Measurements from ENCODE around the gene PAXX.

PAXX gene

DNA sequence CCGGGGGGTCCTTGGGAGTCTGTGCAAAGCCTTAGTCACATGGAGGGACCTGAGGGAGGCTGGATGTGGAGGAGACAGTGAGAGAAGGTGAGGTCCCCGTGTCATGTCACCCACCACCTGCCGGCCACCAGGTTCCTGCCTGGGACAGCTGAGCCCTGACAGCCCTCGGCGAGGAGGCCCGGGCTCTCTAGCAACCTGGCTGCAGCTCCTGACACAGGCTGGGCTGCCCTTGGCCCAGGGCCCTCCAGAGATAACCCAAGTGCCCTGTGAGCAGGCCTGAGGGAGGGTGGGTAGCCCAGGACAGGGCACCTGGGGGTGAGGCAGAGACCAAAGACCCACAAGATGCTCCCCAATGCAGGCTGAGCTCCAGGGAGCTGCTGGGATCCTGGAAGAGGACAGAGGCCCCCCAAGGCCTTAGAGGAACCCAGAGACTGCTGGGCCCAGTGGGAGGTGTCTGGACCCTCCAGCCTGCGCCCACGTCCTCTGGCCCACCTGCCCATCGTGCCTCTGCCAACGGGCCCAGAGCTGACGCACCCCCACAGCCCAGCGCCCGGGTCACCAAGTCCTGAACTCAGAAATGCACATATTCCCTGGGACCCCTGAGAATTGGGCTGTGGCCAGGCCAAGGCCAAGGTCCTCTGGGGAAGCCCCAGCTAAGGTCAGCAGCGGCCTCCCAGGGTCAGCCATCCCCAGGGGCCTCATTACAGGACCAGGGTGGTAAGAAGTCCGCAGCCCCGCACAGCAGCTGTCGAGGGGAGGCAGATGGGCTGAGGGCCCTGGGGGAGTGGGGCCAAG is 23.7 kb upstream of the PAXX start:
- no peak for DNase-seq

DNA sequence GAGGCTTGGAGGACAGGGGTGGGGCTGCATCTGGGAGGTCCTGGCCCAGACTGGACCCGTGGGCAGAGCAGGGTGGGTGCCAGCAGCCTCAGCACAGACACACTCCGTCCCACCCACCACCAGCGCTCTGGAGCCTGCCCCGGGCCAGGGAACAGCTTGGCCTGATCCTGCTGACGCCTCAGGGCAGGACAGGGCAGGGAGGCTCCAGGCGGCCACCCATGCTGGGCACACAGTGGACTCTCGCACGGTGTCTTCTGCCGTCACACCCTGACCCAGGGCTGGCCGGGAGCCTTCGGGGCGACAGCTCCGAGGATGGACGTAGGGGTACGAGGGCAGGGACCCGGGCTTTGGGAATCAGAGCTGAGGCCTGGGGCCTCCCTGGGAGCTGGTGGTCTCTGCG is 23.1 kb upstream of the PAXX start:
- DNase-seq, result no peak

DNA sequence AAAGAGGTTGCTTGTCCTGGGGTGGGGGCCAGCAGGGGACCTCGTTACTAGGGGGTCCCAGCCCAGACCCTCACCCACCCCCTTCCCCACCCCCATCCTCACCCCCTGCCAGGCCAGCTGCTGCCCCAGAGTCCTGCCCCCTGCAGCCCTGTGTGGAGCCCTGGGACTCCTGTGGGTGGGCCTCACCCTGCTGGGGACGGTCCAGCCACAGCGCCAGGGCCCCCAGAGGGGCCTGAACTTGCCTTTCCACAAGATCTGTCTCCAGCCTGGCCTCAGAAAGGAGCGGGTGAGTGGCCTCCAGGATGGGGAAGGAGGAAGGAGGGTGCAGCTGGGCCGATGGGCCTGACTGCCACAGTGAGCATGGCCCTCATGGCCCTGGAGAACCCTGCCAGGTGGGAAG is 22.4 kb upstream of the PAXX start:
- no peak for DNase-seq

DNA sequence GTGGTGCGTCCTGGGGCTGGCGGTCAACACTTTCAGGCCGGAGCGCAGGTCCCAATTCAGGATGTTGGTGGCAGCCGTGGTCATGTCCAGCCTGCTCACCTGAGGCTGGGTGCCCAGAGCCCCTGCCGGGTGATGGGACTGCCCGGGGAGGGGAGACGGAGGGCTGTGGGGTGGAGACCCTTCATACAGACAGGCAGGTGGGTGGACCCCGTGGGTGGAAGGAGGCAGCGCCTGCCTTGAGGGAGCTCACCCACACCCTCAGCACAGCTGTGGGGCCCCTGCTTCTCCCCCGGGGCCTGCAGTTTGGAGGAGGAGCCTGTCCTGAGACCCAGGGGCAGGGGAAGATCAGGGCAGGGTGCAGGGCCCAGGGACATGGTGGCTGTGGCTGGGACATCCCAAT is 21.9 kb upstream of the PAXX start:
- no peak for DNase-seq

DNA sequence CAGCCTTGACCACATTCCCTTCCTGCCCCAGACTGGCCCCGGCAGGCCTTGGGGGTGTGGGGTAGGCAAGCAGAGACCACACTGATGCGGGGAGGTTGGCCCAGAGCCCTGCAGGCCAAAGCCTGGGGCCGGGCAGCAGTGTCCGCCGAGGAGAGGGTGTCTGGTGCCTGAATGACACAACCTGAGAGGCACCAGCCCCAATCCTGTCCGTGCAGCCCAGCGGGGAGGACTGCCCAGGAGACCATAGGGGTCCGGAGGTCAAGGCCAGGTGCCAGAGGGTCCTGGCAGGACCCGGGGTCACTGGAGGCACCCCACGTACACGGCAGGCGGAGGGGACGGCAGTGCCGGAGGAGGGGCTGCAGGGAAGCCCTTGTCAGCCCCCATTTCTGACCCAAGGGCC is 20.5 kb upstream of the PAXX start:
- no peak for DNase-seq

DNA sequence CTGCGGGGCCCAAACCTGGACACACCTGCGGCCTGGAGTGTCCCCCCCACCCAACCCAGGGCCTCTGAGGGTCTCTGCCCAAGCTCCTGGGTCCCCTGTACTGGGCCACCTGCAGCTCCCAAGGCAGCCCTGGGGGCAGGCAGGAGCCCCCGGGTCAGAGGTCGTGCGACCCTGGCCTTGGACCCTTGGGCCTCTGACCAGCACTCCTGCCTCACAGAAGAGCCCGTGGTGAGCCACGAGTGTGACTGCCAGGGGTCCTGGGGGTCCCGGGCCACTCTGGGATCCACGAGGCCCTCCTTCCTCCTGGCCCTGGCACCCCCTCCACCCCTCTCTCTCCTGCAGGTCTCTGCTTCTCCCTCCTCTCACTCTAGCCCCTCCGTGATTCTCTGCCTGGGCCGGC is 19.9 kb upstream of the PAXX start:
- no peak for DNase-seq

DNA sequence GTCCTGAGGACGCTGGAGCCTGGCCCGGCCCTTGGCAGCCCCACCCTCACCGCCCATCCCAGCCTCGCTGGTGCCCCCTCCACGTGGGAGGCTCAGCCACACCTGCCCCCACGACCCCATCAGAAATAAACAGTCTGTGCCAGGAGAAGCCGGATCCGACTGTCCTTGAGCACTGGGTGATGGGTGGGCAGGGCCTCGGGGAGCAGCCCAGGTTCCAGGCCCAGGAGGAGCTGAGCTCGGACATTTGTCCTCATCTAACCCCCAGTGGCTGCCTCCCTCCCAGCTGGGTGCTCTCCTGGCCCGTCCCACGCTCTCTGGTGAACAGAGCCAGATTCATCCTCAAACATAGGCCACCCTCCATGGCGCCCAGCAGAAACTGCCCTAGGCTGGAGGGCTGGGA is 19.5 kb upstream of the PAXX start:
- no peak for DNase-seq

DNA sequence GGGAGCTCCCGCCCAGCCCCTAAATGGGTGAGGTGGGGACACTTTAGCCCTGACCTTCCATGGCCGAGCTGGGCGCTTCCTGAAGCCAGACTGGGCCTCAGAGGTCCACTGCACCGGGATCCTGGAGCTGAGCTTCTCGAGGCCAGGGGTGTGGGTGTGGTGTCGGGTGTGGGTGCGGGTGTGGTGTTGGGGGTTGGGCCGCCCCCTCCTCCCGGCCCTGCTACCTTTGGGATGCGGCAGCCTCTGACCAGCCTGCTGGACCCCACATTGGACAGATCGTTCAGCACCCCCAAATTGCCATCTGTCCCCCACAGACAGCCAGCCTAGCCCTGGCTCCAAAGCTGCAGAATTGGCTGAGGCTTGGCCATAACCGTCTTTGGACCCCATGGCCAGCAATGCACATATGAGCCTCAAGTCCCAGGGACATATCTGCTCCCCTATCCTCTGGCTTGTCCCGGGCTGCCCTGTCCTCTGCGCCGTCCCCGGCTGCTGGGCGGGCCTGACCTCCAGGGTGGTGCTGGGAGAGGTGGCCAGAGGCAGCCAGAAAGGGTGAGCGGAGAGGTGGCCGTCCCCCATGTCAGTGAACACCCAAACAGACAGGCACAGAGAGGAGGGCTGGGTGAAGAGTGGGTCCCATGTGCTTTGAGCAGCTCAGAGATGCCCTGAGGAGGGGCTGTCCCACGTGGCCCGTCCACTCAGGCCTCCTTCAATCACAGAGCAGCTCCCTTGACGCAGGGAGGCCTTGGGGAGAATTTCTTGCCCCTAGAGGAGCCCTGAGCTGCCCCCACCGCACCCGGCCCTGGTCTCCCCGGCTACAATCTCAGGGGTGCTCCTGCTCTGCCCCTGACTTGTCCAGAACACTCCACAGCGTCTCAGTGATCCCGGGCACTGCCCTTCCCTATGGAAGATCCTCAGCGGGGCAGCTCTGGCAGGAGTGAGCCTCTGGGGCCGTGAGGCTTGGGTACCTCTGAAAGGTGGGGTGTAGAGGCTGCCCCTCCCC is 18.3 kb upstream of the PAXX start:
- DNase-seq, result no peak

DNA sequence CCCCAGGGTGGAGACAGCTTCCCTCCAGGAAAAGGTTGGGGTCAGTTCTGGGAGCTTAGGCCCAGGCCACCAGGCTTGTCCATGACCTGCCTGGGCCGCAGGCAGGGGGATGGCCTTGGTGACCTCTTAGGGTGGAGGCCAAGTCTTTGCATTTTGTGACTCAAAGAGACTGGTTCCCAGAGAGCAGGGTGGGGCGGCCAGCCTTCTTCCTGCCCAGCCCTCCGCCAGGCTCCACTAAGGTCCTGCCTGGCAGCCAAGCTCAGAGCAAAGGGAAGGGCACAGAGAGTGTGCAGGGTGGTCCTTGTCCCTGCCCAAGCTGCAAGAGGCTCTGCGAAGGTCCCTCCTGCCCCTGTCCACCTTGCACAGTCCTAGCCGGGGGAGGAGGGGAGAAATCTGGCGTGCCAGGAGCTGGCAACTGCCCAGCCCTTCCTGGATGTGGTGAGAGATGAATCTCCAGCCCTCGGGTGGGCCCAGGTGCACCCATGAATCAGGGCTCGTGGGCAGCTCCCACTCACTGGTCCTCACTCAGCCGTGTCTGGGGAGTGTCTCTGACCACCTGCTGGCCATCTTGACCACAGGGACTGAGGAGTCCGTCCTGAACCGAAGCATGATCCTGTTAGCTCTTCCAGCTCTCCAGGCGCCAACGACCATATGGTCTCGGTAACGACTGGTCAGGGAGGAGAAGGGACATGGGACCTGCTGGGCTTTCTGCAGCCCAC is 17.2 kb upstream of the PAXX start:
- no peak for DNase-seq

DNA sequence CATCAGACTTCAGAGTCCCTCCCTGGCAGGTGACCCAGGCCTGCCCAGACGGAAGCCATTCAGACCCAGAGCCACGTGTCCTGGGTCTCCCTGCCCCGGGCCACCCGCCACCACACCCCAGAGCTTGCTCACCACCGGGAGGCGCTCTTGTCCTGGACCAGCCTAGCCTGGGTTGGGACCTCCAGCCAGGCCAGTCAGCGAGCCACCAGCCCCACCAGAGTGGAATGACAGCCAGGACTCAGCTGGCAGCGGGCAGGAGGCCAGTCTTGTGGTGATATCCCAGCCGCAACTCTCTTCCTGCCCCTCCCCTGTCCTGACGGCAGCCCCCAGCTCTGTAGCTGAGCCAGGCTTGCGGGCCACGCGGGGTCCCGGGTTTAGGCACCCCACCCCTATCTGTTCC is 16.6 kb upstream of the PAXX start:
- no peak for DNase-seq

DNA sequence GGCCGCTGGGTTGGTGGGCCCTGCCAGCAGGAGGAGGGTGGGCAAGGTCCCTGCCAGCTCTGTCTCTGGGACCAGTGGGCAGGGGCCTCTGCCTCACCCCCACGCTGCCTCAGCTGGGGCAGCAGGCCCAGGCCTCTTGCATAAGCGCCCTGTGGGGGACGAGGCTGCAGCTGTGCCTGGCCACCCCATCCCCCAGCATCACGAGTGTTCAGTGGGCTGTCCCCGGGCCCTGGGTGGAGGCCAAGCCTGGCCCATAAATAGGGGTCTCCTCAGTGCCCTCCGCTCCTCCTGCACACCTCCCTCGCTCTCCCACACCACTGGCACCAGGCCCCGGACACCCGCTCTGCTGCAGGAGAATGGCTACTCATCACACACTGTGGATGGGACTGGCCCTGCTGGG is 15.0 kb upstream of the PAXX start, which contains the start of gene PTGDS:
Gene PTGDS, plus strand, starts transcription at position 282 of the 400 bp plus-strand sequence. Its CDS starts 75 bp downstream, at position 357.
- DNase-seq, result no peak

DNA sequence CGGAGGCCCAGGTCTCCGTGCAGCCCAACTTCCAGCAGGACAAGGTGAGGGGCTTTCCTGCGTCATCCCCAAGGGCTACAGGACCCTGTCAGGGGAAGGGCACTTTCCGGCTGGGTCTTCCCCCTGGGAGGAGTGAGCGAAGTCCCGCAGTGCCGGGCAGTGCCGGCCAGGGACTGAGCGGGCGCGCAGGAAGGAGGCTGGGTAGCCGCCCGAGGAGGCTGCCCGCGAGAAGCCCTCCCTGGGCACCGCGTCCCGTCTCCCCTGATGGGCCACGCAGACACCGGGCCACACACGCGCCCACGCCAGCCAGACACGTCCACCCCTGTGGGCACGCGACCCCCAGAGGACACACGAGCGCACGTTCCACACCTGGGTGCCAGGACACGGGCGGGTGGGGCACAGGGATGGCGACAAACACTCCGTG is 14.6 kb upstream of the PAXX start:
- no peak for DNase-seq

DNA sequence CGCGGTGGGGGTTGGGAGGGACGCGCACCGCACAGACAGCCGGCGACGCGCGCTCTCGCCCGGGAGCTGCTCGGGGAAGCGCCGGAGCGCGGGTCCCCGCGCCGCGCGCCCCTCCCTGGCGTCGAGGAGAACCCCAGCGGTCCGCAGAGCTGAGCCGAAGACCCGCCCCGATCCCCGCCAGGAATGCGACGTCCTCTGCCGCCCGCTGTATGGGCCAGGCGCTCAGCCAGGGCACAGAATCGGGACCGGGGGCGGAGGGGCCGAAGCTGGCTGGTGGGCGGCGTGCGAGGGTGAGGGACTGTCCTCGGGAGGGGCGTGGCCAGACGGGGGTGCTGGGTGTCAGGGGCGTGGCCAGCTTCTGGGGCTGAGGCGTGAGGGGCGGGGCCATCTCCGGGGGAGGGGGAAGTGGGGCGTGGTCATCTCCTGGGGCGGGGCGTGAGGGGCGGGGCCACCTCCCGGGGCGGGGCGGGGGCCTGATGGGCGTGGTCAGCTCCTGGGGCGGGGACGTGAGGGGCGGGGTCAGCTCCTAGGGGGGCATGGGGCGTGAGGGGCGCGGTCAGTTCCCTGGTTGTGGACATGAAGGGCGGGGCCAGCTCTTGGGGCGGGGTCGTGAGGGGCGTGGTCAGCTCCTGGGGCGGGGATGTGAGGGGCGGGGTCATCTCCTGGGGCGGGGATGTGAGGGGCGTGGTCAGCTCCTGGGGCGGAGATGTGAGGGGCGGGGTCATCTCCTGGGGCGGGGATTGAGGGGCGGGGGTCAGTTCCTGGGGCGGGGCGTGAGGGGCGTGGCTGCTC is 14.0 kb upstream of the PAXX start:
- DNase-seq, result no peak

DNA sequence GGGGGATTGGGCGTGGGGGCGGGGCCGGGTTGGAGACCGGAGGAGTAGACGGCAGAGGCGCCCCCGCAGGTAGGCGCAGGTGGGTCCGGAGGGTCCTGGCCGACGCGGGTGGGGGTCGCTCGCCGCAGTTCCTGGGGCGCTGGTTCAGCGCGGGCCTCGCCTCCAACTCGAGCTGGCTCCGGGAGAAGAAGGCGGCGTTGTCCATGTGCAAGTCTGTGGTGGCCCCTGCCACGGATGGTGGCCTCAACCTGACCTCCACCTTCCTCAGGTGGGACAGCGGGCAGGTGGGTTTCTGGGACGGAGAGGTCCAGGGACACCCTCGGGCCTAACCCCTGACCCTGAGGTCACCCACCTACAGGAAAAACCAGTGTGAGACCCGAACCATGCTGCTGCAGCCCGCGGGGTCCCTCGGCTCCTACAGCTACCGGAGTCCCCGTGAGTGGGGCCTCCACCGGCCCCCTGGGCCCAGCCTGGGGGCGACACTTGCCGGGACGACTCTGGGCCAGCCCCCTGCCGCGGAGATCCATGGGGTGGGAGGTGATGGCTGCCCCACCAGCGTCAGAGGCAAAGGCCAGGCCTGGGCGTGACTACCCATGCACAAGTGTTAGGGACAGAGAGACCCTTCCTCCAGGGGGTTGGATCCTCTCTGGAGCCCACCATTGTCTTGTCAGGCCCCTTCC is 13.2 kb upstream of the PAXX start:
- DNase-seq, result no peak

DNA sequence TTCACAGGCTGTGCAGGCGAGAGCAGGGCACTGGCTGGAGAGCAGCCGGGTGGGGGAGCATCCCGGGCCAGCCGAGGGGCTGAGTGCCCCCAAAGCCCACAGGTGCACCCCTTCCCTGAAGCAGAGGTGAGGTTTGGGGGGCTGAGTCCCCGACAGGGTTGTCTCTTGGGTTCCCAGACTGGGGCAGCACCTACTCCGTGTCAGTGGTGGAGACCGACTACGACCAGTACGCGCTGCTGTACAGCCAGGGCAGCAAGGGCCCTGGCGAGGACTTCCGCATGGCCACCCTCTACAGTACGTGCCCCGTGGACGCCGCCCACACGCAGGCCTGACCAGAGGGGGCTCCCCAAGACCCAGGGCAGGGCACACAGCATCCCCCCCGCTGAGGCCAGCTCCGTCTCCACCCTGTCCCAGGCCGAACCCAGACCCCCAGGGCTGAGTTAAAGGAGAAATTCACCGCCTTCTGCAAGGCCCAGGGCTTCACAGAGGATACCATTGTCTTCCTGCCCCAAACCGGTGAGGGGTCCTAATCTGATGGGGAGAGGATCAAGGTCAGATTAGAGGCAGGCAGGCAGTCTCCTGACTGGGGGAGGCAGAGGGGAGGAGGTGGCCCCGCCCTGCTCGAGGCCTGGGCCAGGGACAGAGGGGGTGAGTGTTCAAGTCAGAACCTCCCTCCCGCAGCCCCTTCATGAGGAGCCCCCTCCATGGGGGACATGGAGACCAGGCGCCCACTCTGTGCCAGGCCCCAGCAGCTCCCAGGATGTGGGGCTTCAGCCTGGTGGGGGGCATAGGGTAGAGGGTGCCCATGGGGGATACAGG is 12.2 kb upstream of the PAXX start:
- no peak for DNase-seq

DNA sequence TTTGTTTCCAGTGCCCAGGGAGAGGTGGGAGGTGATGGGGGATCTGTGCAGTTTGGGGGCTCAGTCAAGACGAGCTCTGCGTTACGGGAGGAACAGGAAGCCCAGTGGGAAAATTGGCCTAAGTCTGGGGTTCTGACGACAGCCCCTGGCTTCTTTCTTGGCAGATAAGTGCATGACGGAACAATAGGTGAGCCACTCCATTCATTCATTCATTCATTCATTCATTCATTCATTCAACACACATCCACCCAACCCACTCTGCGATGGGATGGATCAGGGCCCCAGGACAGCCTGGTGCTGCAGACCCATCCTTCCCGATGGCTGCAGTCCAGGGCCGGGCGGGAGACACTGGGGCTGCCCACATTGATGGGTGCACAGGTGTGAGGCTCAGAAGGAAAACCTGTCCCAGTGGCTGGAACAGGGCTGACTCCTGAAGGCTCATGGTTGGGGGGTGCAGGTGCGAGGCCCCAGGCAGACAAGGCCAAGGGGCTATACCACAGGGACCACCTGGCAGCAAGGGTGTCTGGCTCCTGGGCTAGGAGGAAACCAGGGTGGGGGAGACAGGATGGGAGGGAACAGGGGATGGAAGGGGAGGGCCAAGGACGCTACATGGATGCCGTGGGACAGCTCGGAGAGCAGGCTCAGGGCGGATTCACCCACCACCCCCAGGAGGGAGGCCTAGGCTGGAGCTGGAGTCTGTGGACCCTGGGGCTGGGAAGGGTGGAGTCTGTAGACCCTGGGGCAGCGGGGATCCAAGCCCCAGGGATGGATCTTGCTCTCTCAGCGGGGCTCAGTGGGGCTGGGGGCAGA is 11.3 kb upstream of the PAXX start:
- no peak for DNase-seq

DNA sequence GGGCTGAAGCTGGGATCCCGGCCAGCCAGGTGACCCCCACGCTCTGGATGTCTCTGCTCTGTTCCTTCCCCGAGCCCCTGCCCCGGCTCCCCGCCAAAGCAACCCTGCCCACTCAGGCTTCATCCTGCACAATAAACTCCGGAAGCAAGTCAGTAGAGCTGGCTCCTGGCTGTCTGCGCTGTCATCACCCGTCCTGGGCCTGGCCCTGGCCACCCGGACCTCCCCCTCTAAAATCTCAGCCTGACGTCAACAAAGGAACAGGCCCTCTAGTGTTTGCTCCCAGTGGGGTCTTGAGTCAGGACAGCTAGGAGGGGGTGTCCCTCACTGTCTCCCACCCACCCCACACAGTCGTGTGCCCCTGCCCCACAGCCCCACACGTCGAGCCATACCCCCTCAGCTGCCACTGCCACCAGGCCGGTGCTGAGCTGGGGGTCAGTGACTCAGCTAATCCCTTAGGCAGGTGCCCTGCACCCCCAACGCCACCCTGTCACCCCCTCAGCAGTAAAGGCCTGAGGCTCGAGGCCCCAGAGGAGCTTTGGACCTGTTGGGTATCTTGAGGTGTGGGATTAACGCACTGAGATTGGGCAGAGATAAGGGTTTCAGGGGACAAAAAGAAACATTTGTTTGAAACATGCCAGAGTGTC is 10.5 kb upstream of the PAXX start:
- no peak for DNase-seq

DNA sequence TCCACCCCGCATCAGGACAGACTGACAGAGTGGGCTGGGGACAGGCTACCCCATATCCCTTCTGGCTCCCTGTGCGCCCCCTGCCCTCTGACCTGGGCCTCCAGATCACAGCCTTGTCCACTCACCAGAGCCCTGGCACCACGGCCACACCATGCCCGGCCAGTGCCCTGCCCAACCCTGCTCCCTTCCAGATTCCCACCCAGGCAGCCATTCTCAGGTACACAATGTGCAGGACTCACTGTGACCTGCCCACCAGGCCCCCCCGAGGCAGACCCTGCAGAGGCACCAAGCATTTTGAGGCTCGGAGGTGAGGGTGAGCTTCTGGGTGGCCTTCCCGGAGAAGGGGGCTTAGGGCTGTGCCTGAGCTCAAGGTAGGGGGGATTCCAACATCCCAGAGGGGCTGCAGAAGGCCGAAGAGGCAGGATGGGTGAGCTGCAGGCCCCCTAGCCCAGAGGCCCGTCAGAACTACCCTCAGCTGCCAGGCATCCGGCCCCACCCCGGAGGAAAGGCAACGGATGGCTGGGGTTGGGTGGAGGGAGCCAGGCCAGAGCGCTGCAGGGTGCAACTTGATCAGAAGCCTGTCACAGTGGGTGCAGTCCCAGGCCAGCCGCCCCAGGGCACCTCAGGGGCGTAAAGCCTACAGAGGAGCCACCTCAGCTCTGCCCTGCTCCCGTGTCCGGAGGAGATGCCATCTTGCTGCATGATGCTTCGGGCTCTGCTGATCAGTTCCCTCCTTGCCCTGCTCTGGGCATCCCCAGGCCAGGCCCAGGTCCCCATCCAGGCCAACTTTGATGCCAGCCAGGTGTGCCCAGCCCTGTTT is 9.8 kb upstream of the PAXX start, which contains the start of gene LCNL1:
Gene LCNL1, plus strand, starts transcription at position 762 of the 820 bp plus-strand sequence. CDS start 594 bp downstream, outside the sequence.
- no peak for DNase-seq

All from cerebellar nuclear complex (tissue), 1 donor.